ENCODE measurements around the gene OSBPL3. TPM values are rescaled to one million over a fixed set of nuclear protein-coding genes. Genes with fewer than 3 reads are reported as not detected.

The OSBPL3 gene
- total RNA-seq, 4 donors from 2014 or later, result 1.2 to 9.0 (median 3.5) TPM

GRCh38 chr7:24831240-24831639 is 148.7 kb downstream of the OSBPL3 start:
- no peaks in the 10 kb centered on the region for H3K9me3 ChIP-seq
- TF ChIP-seq POLR2A (IDR thresholded peaks at IDR 0.05) (no peak), CTCF (IDR thresholded peaks at IDR 0.05) (no peak)
- DNase-seq, result no peak
- intact Hi-C loops (cut with DNase I; ENCODE audit: low total_unique reads), result no loop called here
- H3K36me3 ChIP-seq, result no peaks in the 10 kb centered on the region
- no peaks in the 10 kb centered on the region for H3K4me1 ChIP-seq
- H3K4me3 ChIP-seq, result no peak overlapping the region
- no peaks in the 10 kb centered on the region for H3K27me3 ChIP-seq
- no peak overlapping the region for H3K27ac ChIP-seq

- no peak for TF ChIP-seq CTCF (IDR thresholded peaks at IDR 0.05)
- TF ChIP-seq POLR2A (IDR thresholded peaks at IDR 0.05), result no peak
Measured at GRCh38 chr7:24830440-24831050, 149.4 kb downstream of the OSBPL3 start.

GRCh38 chr7:24829787-24830186 is 150.2 kb downstream of the OSBPL3 start:
- no peak overlapping the region for H3K27ac ChIP-seq
- no peaks in the 10 kb centered on the region for H3K36me3 ChIP-seq
- no peaks in the 10 kb centered on the region for H3K27me3 ChIP-seq
- no peaks in the 10 kb centered on the region for H3K4me1 ChIP-seq
- no peak for TF ChIP-seq CTCF (IDR thresholded peaks at IDR 0.05)
- no peak for TF ChIP-seq POLR2A (IDR thresholded peaks at IDR 0.05)
- no peaks in the 10 kb centered on the region for H3K9me3 ChIP-seq
- DNase-seq, result no peak
- intact Hi-C loops (cut with DNase I; ENCODE audit: low total_unique reads), result no loop called here
- H3K4me3 ChIP-seq, result no peak overlapping the region

More at GRCh38 chr7:24830440-24831050, 149.4 kb downstream of the OSBPL3 start:
- Histone ChIP-seq H3K36me3 (no peaks in the 10 kb centered on the region), H3K9me3 (no peaks in the 10 kb centered on the region), H3K27me3 (no peaks in the 10 kb centered on the region), H3K4me1 (no peaks in the 10 kb centered on the region), H3K27ac (no peak overlapping the region), H3K4me3 (no peak overlapping the region)
- intact Hi-C loops (cut with DNase I; ENCODE audit: low total_unique reads), result no loop called here
- no peak for DNase-seq

GRCh38 chr7:24828891-24829661 is 150.9 kb downstream of the OSBPL3 start:
- H3K4me1 ChIP-seq, result no peaks in the 10 kb centered on the region
- DNase-seq, result no peak
- no peak for TF ChIP-seq CTCF (IDR thresholded peaks at IDR 0.05)
- no peak for TF ChIP-seq POLR2A (IDR thresholded peaks at IDR 0.05)
- H3K36me3 ChIP-seq, result no peaks in the 10 kb centered on the region
- no peak overlapping the region for H3K27ac ChIP-seq
- H3K4me3 ChIP-seq, result no peak overlapping the region
- intact Hi-C loops (cut with DNase I; ENCODE audit: low total_unique reads), result no loop called here
- no peaks in the 10 kb centered on the region for H3K27me3 ChIP-seq
- H3K9me3 ChIP-seq, result no peaks in the 10 kb centered on the region

GRCh38 chr7:24827589-24827988 is 152.4 kb downstream of the OSBPL3 start:
- no peak overlapping the region for H3K27ac ChIP-seq
- no peaks in the 10 kb centered on the region for H3K36me3 ChIP-seq
- no peak for TF ChIP-seq POLR2A (IDR thresholded peaks at IDR 0.05)
- no peak for TF ChIP-seq CTCF (IDR thresholded peaks at IDR 0.05)
- H3K4me3 ChIP-seq, result no peak overlapping the region
- no peaks in the 10 kb centered on the region for H3K27me3 ChIP-seq
- intact Hi-C loops (cut with DNase I; ENCODE audit: low total_unique reads), result no loop called here
- no peaks in the 10 kb centered on the region for H3K4me1 ChIP-seq
- DNase-seq, result no peak
- no peaks in the 10 kb centered on the region for H3K9me3 ChIP-seq

Measured in uterus (tissue), 4 donors.